Right lobe of liver (tissue), 6 donors: ENCODE results near the gene DIP2A. TPM values are rescaled to one million over a fixed set of nuclear protein-coding genes. Genes with fewer than 3 reads are reported as not detected.
A peak's percentile ranks its signal among the peaks of the same experiment; 100 is the strongest.
"Not testable (repeated sequence)": the region's sequence is repeated elsewhere in the genome, so short reads cannot be mapped to it uniquely, and the experiment has no call there.

ENCODE experiments used
- ATAC-seq, 4 donors: fragments of 200-7000 bp; cut with Tn5 transposase; one replicate each; pipeline ENCODE4 v1.9.1; 2020; ENCODE audit warnings: mild to moderate bottlenecking in 4 of 4, moderate library complexity in 4 of 4
- DNase-seq, 3 donors: peaks; one replicate each; pipeline ENCODE4 v3.0.0-alpha.2; 2020
- H3K27ac ChIP-seq, 3 donors: fragments of 200-600 bp; one replicate each; pipeline ENCODE4 v1.8.0; 2022
- H3K27me3 ChIP-seq, 2 donors: fragments of 200-600 bp; one replicate each; pipeline ENCODE4 v1.8.0; 2022
- H3K36me3 ChIP-seq, 4 donors: fragments of 200-600 bp; sonication (generic) in 1 of 4; one replicate each; pipeline versions ENCODE4 v1.5.1 to v1.8.0; 2017 to 2022; ENCODE audit warnings: control low read depth in 1 of 4
- H3K4me1 ChIP-seq, 4 donors: fragments of 200-600 bp; sonication (generic) in 1 of 4; one replicate each; pipeline versions ENCODE4 v1.5.1 to v1.8.0; 2017 to 2022; ENCODE audit warnings: control low read depth in 1 of 4
- H3K4me3 ChIP-seq, 3 donors: fragments of 200-600 bp; one replicate each; pipeline ENCODE4 v1.8.0; 2022
- H3K9me3 ChIP-seq, 4 donors: fragments of 200-600 bp; sonication (generic) in 1 of 4; one replicate each; pipeline versions ENCODE4 v1.5.1 to v1.8.0; 2017 to 2022; ENCODE audit warnings: control low read depth in 1 of 4
- CTCF ChIP-seq, 4 donors: fragments of 200-600 bp in 3 of 4; fragments of 450-650 bp in 1 of 4; IDR thresholded peaks; one replicate each; pipeline versions ENCODE4 v1.5.1 to v1.8.0; 2016 to 2022; ENCODE audit warnings: antibody characterized with exemption in 4 of 4, mild to moderate bottlenecking in 2 of 4
- POLR2A ChIP-seq: fragments of 450-650 bp; IDR thresholded peaks from one replicate; pipeline ENCODE4 v1.6.1; 2017; ENCODE audit warnings: antibody characterized with exemption, mild to moderate bottlenecking
- WGBS: methylation state at CpG from one replicate; pipeline ENCODE4 v1.1.6; 2018; ENCODE audit warnings: low coverage, low lambda C conversion rate; ENCODE audit not compliant: insufficient coverage; ENCODE audit errors: missing lambda C conversion rate; 5-methylcytosine and 5-hydroxymethylcytosine counted together
- intact Hi-C, 2 donors: fragments of 100-400 bp; cut with DNase I; formaldehyde crosslinking; loops; one replicate each; pipeline versions ENCODE4 v1.11.2 to v1.14.1; 2022
- total RNA-seq, 6 experiments: library from RNA; depleted of rRNA in 2 of 6; stranded (reverse); fragments of >200 nt in 2 of 6; fragmentation: NEBNext Ultra II Directional in 3 of 6; extraction: Animal tissue kit (Norgen Biotek cat#: 25700) in 3 of 6; gene quantifications; one replicate each; pipeline versions ENCODE4 v1.1.0 to v1.2.4, GENCODE V29; 2016 to 2023
- donor health status: DM: no; HTN: yes; CAD: no.
- donor health status: DM: no; HTN: no; CAD: no.
- donor health status: DM: no; HTN: no; CAD: no.
- donor health status: DM: no; HTN: yes; CAD: no.
- donor health status: DM: no; HTN: yes; CAD: no.

Gene DIP2A
- total RNA-seq, 6 experiments from 2014 or later: 12.3 to 14.4 (median 13.1) TPM

- Histone ChIP-seq H3K4me1 (no peaks in the 10 kb centered on the region), H3K27me3 (no peaks in the 10 kb centered on the region), H3K36me3 (peaks cover 0 to 46% (median 7%) of the 10 kb centered on the region in 4 donors), H3K27ac (no peak overlapping the region), H3K9me3 (no peaks in the 10 kb centered on the region), H3K4me3 (no peak overlapping the region)
- DNase-seq (no peak), ATAC-seq (no peak)
- intact Hi-C loops: no loop called here
- no peak for TF ChIP-seq POLR2A
- 90% methylated on average over 4 of the region's 23 CpGs for WGBS
These were observed 16.7 kb upstream of the DIP2A start for GRCh38 chr21:46441961-46442498.

- ATAC-seq (no peak), DNase-seq (no peak)
- Histone ChIP-seq H3K36me3 (peaks cover 0 to 44% (median 7%) of the 10 kb centered on the region in 4 donors), H3K4me1 (peaks cover 0 to 8% (median 0%) of the 10 kb centered on the region in 4 donors), H3K9me3 (no peaks in the 10 kb centered on the region), H3K27ac (no peak overlapping the region), H3K27me3 (no peaks in the 10 kb centered on the region), H3K4me3 (no peak overlapping the region)
- 87% methylated on average over 12 of the region's 15 CpGs for WGBS
- intact Hi-C loops: no loop called here
- no peak for TF ChIP-seq POLR2A
These were observed 15.8 kb upstream of the DIP2A start for GRCh38 chr21:46442938-46443337.

GRCh38 chr21:46443910-46444309 lies 14.8 kb upstream of the DIP2A start:
- Histone ChIP-seq H3K9me3 (no peaks in the 10 kb centered on the region), H3K4me3 (no peak overlapping the region), H3K27ac (no peak overlapping the region), H3K4me1 (peaks cover 0 to 11% (median 0%) of the 10 kb centered on the region in 4 donors), H3K27me3 (no peaks in the 10 kb centered on the region), H3K36me3 (peaks cover 0 to 38% (median 6%) of the 10 kb centered on the region in 4 donors)
- ATAC-seq (no peak), DNase-seq (no peak)
- intact Hi-C loops: no loop called here
- no peak for TF ChIP-seq POLR2A
- TF ChIP-seq CTCF (IDR thresholded peaks at IDR 0.05): no peak
- WGBS: 88% methylated on average over 4 of the region's 8 CpGs

- Histone ChIP-seq H3K4me3 (no peak overlapping the region), H3K4me1 (peaks cover 0 to 11% (median 0%) of the 10 kb centered on the region in 4 donors), H3K27me3 (no peaks in the 10 kb centered on the region), H3K36me3 (peaks cover 0 to 10% (median 0%) of the 10 kb centered on the region in 4 donors), H3K27ac (peak overlapping the region in 2 of 3 donors; percentile 12 to 34), H3K9me3 (no peaks in the 10 kb centered on the region)
- peak; percentile 76 to 87 (median 78) for ATAC-seq
- DNase-seq: no peak
- intact Hi-C loops: no loop called here
- 57% methylated on average over 5 of the region's 5 CpGs for WGBS
- TF ChIP-seq POLR2A (no peak), CTCF (IDR thresholded peaks at IDR 0.05) (no peak)
These were observed 10.6 kb upstream of the DIP2A start for GRCh38 chr21:46448108-46448507.

GRCh38 chr21:46448855-46449254 lies 9.8 kb upstream of the DIP2A start:
- H3K27ac ChIP-seq: peak overlapping the region in 1 of 3 donors; percentile 12
- peaks cover 0 to 11% (median 0%) of the 10 kb centered on the region in 4 donors for H3K4me1 ChIP-seq
- 100% methylated on average over 6 of the region's 6 CpGs for WGBS
- intact Hi-C loops, H3K36me3 ChIP-seq, DNase-seq, H3K4me3 ChIP-seq, H3K9me3 ChIP-seq, ATAC-seq, H3K27me3 ChIP-seq: not testable (repeated sequence)

- TF ChIP-seq CTCF (IDR thresholded peaks at IDR 0.05) (no peak), POLR2A (no peak)
- Histone ChIP-seq H3K36me3 (no peaks in the 10 kb centered on the region), H3K9me3 (no peaks in the 10 kb centered on the region), H3K4me3 (no peak overlapping the region), H3K27ac (no peak overlapping the region), H3K27me3 (no peaks in the 10 kb centered on the region), H3K4me1 (peaks cover 0 to 26% (median 4%) of the 10 kb centered on the region in 4 donors)
- WGBS: 100% methylated on average over 5 of the region's 5 CpGs
- DNase-seq (no peak), ATAC-seq (no peak)
- intact Hi-C loops: no loop called here
These were observed 6.0 kb upstream of the DIP2A start for GRCh38 chr21:46452710-46453109.
